Measurements from ENCODE around the gene GPS2.

GPS2 gene

DNA sequence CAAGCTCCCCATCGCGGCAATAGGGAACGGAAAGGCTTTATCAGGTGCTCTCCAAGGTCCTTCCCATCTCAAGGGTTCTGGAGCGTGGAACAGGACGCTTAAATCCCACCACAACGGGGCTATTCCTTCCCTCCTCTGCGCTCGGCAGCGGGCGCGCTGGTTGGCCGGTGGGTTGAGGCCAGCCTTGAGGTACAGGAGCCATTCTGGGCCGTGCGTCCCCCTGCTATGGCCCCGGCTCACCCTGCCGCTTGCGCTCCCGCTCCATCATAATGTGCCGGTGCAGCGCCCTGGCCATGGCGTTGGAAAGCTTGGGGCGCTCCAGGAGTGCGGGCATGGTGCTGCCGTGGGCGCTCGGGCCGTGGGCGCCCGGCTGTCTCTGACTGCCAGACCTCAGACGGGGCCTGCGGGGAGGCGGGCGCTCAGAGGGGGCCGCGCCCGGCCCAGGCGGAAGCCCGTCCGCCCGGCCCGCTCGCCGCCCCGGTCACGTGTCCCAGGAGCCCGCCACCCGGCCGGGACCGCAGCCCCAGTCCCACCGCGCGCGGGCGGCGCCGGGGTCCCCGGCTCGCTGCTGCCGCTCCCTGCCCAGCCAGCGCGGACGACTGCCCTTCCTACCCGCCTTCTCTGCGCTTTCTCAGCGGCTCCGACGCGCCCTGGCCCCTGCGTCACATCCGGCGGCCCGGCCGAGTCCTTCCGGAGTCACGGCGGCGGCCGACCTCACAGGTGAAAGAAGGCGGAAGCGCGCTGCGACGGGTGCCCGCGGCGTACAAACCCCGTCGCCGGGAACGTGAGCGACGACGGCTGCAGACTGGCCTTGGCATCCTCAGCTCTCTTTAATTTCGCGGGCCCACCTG, at the start of gene GPS2:
Gene GPS2 (minus strand): TSS at position 642 of the 851 bp plus-strand sequence. CDS start 308 bp downstream, at position 334.
- no peak for TF ChIP-seq CTCF (IDR thresholded peaks at IDR 0.05; ENCODE audit: low read depth, low read length)
- peak within 1 kb of the TSS; percentile 86 for H3K4me3 ChIP-seq (ENCODE audit: low read depth, low read length)

- TF ChIP-seq CTCF (IDR thresholded peaks at IDR 0.05; ENCODE audit: low read depth, low read length), result no peak
- H3K4me3 ChIP-seq (ENCODE audit: low read depth, low read length), result no peak overlapping the region
These were observed 48.2 kb upstream of the GPS2 start for GRCh38 chr17:7363311-7363710.

DNA sequence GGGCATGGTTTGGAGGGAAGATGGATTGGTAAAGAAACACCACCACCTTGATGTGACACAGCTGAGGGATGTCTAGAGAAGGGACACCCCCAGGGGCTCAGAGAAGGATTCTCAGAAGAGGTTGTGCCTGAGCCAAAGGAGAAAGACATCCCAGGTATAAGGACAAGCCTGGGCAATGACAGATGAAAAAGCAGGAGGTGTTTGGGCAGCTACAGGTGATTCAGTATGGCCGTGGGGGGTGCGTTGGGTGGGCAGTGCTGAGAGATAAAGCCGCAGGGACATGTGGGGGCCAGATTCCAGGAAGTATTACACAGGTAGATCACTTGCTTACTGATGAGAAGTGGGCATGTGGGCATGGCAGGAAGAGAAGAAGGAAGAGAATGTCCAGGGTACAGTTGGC, 46.7 kb upstream of the GPS2 start:
- TF ChIP-seq CTCF (IDR thresholded peaks at IDR 0.05; ENCODE audit: low read depth, low read length), result no peak
- H3K4me3 ChIP-seq (ENCODE audit: low read depth, low read length), result no peak overlapping the region

DNA sequence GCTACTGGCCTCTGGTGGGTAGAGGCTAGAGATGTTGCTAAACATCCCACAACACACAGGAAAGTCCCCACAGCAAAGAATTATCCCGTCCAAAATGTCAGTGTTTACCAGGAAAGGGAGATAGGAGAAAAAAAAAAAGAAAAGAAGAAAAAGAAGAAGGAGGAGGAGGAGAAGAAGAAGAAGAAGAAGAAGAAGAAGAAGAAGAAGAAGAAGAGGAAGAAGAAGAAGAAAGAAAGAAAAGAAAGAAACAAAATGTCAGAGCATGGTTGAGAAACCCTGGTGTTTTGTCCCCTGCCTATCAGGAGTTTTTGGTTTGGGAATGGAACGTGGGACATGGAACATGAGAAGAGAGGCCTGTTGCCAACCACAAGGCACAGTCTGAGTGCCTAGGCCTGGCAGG, 42.2 kb upstream of the GPS2 start:
- TF ChIP-seq CTCF (IDR thresholded peaks at IDR 0.05; ENCODE audit: low read depth, low read length), result no peak
- H3K4me3 ChIP-seq (ENCODE audit: low read depth, low read length), result no peak overlapping the region

DNA sequence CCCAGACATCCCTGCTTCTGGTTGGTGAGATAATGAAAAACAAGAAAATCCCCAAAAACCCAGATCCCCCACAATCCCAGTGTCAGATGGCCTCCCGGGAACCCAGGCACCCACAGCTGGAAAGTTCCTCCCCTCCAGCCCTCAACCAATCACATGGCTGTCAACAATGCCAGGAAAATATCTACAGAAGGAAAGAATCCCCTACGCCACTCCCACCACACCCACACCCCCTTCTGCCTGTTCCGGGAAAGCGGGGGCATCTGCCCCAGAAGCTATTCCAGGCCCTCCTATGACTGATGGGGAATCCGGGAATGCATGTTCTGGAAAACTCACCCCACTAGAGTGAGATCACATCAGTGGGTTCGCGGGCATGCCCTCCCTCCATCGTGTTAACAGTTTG, 41.6 kb upstream of the GPS2 start:
- no peak for TF ChIP-seq CTCF (IDR thresholded peaks at IDR 0.05; ENCODE audit: low read depth, low read length)
- H3K4me3 ChIP-seq (ENCODE audit: low read depth, low read length), result no peak overlapping the region

DNA sequence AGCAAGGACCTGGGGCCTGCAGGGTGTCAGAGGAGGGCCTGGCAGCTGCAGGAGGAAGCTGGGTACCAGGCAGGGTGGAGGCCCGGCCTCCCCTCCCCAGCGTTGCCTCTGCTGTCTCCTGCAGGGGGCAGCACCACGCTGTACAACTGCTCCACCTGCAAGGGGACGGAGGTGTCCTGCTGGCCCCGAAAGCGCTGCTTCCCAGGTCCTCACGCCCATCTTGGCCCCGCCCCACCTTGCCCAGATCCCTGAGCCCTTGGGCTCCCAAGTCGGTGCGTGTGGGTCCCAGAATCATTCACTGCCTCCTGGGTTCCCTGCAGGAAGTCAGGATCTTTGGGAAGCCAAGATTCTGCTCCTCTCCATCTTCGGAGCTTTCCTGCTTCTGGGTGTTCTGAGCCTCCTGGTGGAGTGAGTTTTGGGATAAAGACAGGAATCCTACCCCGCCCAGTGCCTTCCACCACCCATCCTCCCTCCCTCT, 41.0 kb upstream of the GPS2 start:
- TF ChIP-seq CTCF (IDR thresholded peaks at IDR 0.05; ENCODE audit: low read depth, low read length), result peak; percentile 78
- no peak overlapping the region for H3K4me3 ChIP-seq (ENCODE audit: low read depth, low read length)

DNA sequence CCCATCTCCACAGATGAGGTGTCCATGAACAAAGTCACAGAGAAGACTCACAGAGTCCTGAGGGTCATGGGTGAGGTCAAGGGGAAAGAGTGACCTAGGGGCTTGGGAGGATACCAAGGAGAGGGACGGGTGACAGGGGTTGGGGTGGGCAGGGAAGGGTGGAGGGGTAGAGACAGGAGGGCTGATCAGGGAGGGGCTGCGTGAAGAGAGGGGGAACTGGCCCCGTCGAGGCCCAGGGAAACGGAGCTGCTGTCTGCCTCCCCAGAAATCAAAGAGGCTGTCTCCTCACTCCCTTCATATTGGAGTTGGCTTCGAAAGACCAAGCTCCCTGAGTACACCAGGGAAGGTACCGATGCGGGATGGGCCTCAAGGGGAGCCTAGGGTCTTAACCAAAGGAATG, 40.4 kb upstream of the GPS2 start:
- no peak overlapping the region for H3K4me3 ChIP-seq (ENCODE audit: low read depth, low read length)
- TF ChIP-seq CTCF (IDR thresholded peaks at IDR 0.05; ENCODE audit: low read depth, low read length), result no peak
